Measurements from ENCODE around the gene B4GALT7.

Gene B4GALT7

DNA sequence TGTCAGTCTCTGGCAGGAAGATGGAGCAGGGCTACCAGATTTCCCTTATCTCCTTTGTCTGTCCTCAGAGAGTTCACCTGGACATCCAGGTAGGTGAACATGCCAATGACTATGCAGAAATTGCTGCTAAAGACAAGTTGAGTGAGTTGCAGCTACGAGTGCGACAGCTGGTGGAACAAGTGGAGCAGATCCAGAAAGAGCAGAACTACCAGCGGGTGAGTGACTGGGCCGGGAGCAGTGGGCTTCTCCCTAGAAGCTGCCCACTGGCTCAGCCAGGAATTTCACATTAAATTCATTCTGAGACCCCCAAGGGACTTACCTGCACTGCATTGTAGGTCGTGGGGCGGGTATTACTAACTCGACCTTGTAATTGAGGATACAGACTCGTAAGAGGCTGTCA is 5.9 kb upstream of the B4GALT7 start:
- no peak for DNase-seq

DNA sequence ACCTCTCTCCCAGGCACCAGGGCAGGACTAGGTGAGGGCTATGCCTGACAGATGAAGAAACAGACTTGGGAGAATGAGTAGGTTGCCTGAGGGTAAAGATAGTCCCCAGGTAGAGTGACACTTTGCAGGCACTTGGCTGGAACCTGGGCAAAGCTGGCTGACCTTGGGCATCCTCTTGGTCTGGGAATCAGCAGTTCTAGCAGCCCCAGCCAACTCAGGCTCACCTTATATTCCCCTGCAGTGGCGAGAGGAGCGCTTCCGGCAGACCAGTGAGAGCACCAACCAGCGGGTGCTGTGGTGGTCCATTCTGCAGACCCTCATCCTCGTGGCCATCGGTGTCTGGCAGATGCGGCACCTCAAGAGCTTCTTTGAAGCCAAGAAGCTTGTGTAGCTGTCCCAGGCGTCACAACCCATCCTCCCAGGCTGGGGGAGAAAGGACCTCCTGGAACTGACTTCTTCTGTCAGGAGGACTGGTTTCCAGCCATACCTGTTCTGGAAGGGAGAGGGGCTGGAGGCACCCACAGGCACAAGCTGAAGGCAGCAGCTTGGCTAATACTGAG is 4.8 kb upstream of the B4GALT7 start:
- DNase-seq = no peak

GRCh38 chr5:177595991-177596774 is 3.7 kb upstream of the B4GALT7 start:
- DNase-seq = peak; percentile 28

DNA sequence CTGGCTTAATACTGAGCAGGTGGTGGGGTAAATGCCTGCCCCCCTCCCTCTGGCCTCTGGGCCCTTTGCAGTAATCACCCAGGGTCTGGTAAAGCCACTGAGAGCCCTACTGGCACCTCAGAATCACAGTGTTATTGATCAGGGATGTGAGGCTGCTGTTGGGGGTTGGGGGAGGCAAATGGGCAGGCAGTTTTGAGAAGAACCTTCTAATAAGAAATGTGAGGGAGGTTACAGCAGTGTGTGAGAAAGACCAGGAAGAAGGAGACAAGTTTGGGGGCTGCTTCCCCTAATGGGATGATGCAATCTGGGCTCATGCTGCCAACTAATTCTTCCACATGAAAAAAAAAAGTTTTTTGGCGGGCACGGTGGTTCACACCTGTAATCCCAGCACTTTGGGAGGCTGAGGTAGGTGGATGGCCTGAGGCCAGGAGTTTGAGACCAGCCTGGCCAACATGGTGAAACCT is 3.1 kb upstream of the B4GALT7 start:
- peak; percentile 48 for DNase-seq

DNA sequence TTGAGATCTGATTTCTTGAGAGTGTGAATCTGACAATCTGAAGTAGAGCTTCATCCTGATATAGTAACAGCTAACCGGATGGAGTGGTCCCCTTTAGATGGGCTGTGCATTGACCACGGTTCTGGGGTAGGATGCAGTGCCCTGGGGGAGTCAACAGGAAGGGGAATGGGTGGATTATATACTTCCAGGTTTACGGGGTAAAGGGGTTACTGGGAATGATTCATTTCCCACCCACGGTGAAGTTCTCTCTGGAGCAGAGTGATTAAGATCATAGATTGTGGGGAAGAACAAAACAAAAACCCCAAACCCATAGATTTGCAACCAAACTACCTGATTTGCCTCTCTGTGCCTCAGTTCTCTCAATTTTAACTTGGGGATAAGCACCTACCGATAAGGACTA is 1.5 kb upstream of the B4GALT7 start:
- DNase-seq = no peak

GRCh38 chr5:177600508-177601018 is 631 bp downstream of the B4GALT7 start:
- no peak for DNase-seq

- no peak for DNase-seq
Observed at GRCh38 chr5:177601126-177601525, 1.2 kb downstream of the B4GALT7 start.

DNA sequence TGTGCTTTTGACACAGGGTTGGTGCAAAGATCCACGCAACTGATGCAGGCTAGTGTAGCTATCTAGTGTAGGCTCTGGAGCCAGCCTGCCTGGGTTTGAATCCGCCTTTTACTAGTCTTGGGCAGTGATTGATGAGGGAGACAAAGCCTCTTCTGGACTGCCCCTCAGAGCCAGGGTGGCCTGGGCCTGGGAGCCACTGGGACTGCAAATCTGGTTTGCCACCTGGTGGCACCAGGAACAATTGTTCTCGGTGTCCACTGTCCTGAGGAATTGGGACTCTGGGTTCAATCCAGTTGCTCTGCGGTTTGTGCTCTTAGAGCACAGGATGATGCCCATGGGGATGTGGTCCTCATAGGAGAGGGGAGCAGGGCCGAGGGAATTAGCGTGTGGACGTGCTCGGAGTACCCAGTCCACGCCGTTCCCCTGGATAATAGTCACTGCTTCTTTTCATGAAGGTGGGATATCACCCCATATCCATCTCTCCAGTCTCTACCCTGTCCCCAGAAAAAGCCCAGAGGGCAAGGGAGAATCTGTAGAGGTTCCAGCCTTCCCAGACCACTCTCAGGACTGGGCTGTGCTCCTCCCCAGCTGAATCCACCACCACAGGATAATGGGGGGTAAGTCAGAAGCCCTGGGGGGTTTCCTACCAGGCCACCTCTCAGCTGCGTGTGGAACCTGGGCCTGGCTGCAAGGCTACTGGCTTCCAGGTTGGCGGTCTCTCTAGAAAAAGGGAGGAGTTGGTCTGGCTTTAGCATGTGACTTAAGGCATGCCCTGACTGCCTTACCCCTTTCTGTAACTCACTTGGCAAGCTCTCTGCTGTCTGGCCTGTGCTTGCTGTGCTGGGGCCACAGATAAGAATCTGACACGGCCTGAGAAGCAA is 1.9 kb downstream of the B4GALT7 start:
- DNase-seq = no peak

GRCh38 chr5:177602458-177602830 is 2.5 kb downstream of the B4GALT7 start:
- no peak for DNase-seq

- DNase-seq = no peak
Observed at GRCh38 chr5:177603631-177604030, 3.7 kb downstream of the B4GALT7 start.

GRCh38 chr5:177604116-177604521 is 4.2 kb downstream of the B4GALT7 start:
- no peak for DNase-seq

DNA sequence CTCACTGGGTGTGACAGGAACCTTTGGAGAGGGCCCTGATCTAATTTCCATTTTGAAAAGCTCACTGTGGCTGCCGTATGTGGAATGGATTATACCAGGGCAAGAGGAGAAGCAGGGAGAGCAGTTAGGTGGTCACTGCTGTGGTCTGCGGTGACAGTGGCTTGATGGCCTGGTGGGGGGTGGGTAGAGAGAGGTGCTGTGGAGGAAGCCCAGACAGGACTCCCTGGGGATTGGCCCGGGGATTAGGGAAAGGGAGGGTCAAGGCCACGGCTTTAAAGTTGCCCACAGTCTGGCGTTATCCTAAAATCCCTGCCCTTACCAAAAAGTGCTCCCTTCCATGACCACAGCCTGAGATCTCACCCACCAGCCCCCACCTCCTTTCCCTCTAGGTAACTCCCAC is 4.7 kb downstream of the B4GALT7 start:
- DNase-seq = no peak

DNA sequence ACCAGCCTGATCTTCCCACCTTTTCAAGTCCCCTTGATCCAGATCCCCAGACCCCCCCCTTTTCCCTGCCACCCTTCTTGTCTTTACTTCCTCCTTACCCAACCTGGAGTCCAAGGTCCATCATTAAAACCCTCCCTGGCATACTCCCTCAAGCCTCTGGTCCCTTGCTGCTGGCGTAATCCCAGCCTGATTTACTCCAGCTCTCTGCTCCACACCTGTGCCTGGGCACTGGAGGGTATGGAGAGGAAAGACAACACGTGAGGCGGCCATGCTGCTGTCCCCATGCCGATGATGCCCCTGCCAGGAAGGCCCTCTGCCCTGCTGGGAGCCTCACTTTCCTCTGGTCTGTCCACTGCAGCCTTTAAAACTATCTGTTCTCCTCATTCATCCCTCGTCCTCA is 5.1 kb downstream of the B4GALT7 start:
- no peak for DNase-seq

DNA sequence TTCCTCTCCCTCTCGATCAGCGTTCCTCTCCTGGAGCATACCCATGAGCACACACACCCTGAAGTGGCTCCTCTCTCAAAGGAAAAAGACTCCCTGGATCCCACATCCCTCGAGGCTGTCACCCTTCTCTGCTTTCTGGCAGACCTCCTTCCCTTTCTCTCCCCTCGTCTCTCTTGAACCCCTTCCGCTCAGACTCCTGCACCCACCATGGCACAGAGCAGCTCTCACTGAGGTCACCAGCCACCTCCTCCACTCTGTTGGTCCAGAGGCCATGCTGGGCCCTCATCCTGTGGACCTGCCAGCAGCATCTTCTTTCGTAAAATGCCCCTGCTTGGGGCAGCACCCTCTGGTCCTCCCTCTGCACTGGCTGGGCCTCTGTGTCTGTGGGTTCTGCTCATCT is 5.7 kb downstream of the B4GALT7 start:
- no peak for DNase-seq

DNA sequence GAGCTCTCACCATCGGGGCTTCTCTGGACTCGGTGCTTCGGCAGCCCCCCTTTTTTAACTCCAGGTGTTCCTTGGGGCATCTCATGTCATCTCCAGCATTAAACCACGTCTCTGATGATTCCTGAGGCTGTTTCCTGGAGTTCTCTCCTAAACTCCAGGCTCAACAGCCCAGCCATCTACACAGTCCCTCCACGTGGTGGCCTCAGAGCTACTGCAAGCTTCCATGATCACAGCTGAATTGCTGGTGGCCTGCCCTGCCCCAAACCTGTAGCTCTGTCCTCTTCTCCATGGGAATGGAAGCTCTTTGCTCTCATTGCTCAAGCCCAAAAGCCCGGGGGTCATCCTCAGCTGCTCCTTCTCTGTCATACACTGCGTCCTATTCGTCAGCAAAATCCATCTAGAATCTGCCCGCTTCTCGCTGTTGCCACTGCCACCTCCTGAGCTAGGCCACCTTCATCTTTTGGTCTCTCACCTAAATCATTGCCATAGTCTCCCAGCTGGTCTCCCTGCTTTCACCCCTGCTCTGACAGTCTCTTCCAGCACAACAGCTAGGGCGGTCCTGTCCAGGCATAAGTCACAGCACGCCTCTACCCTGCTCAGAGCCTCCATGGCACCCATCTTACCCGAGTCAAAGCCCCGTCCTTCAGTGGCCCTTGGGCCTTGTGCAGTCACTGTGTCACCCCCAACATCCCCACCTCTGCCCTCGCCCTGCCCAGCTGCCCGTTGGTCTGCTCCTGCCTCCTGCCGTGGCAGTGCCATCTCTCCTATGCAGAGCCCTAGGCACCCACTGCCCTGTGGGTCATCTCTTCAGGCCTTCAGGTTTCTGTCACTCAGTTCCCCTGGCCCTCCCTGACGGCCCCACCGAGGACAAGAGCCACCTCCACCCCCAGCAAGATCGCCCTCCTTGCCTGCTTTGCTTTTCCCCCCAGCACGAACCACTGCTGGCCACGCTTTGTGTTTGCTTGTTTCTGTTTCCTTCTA is 6.4 kb downstream of the B4GALT7 start:
- no peak for DNase-seq

DNA sequence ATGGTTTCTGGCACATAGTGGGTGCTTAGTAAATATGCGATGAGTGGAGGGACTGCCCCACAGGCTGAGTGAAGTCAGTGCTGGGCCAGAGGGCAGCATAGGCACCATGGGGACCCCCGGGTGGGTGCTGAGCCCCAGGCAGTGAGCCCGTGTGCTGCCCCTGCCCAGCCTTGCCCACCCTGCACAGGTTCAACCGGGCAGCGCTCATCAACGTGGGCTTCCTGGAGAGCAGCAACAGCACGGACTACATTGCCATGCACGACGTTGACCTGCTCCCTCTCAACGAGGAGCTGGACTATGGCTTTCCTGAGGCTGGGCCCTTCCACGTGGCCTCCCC is 7.2 kb downstream of the B4GALT7 start:
- DNase-seq = no peak

DNA sequence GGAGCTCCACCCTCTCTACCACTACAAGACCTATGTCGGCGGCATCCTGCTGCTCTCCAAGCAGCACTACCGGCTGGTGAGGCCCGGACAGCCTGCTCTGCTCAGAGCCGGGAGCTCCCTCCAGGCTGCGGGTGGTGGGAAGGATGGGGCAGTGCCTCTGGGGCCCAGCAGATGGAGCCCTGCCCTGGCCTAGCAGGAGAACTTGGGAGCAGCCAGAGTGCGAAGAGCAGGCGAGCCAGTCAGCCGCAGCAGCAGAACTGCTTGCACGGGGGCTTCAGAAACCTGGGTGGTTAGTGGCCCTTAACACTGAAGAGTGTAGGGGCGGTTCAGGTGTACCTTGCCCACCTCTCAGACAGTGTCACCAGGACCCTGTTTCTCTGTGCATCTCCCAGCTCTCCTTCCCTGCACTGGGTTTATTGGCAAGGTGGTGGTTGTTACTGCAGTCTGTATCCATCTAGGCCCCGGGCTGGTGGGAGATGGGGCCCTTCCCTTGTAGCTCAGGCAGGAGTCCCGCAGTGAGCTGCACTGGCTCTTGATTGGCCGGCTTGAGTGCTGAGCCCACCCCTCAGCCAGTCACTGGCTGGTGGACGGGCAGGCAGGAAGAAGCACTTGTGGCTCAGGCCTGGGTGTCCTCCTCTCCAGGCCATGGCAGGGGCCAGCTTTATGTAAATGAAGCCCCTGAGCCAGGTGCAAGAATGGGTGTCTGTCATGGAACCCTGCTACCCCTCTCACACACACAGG is 7.7 kb downstream of the B4GALT7 start:
- DNase-seq = peak; percentile 83

- no peak for DNase-seq
Observed at GRCh38 chr5:177608243-177609075, 8.5 kb downstream of the B4GALT7 start.

- DNase-seq = no peak
Observed at GRCh38 chr5:177609076-177610059, 9.4 kb downstream of the B4GALT7 start.
